DMS 273 treated with DMSO at 0.1 percent for 48 hours (cell line): ENCODE results near the gene OR4N2.
A peak's percentile ranks its signal among the peaks of the same experiment; 100 is the strongest.
"Not testable (repeated sequence)": the region's sequence is repeated elsewhere in the genome, so short reads cannot be mapped to it uniquely, and the experiment has no call there.

ENCODE experiments used
- DNase-seq: peaks from one replicate; lab custom pipeline; 2025; lab: John Stamatoyannopoulos, UW

OR4N2 gene, protein sequence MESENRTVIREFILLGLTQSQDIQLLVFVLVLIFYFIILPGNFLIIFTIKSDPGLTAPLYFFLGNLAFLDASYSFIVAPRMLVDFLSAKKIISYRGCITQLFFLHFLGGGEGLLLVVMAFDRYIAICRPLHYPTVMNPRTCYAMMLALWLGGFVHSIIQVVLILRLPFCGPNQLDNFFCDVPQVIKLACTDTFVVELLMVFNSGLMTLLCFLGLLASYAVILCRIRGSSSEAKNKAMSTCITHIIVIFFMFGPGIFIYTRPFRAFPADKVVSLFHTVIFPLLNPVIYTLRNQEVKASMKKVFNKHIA

DNA sequence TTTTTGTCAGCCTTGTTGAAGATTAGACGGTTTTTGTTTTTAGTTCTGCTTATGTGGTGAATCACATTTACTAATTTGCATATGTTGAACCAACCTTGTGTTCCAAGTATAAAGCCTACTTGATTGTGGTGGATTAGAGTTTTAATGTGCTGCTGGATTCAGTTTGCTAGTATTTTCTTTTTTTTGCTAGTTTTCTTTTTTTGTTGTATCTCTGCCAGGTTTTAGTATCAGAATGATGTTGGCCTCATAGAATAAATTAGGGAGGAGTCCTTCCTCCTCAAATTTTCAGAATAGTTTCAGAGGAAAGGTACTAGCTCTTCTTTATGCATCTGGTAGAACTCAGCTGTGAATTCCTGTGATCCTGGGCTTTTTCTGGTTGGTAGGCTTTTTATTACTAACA is at the start of gene OR4N2:
Gene OR4N2 (plus strand): TSS at position 301 of the 400 bp plus-strand sequence. CDS start 23,679 bp downstream, outside the sequence.
- DNase-seq, result not testable (repeated sequence)

DNA sequence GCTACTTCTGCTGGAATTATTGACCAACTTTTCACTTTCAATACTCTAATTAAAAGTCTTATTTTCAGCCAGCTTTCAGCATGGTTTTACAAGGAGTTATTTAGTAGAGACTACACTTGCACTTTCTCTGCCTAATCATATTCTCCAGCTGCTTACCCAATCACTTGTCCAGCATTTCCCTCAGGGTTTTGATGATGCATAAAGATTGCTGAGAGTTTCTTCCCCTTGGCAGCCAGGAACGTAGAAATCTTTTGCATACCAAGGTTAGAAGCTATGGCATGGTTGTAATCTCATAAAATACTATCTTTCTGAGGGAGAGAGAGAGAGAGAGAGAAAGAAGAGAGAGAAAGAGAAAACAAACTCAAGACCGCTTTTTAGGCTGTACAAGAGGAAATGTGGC is 49.4 kb upstream of the OR4N2 start:
- DNase-seq, result no peak

DNA sequence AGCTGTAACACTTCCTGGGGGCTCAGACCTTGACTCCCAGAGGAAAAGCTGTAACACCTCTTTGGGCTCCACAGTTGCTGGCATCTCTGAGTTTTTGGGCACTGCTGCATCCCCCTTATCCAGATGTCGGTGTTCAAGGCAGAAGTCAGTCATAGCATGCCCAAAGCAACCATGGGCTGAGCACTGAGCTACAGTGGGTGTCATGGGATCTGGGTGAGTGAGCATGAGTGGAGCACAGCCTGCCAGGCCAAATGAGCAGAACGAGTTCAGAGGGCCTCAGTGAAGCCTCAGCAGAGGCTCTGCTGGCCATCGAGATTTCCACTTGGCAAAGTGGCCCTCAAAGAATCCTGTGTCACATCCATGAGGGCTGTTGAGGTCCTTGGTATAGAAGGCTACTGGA is 32.1 kb upstream of the OR4N2 start:
- not testable (repeated sequence) for DNase-seq

DNA sequence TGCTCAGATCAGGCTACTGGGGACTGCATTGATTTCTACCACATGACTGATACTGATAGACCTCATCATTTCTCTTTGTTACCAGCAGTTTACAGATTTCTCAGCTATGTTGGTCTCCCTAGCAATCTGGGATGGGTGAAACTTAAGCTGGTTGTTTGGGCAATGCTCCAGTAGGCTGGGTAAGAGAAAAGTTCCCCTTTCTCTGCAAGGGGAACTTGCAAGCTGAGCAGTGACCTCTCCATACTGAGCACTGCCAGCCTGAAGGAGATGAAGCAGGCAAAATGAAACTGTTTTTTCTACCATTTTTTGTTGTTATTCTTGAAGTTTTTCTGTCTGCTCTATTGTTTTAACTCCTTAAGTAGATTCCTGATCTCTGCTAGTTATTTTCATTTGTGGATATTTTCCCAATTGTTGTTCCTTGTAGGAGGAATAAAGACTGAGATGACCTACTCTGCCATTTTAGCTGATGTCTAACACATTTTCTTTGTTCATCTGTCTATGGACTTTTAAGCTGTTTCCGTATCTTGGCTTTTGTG is 31.6 kb upstream of the OR4N2 start:
- no peak for DNase-seq

DNA sequence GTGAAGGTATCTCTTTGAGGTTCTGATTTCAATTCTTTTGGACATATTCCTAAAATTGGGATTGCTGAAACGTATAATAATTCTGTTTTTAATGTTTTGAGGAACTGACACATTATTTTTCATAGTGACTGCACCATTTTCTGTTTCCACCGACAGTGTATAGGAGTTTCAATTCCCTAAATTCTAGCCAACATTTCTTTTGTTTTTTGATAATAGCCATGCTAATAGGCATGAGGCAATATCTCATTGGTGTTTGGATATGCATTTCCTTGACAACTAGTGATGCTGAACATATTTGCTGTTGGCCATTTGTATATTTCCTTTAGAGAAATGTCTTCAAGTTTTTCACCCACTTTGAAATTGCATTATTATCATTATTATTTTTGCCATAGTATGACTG is 31.1 kb upstream of the OR4N2 start:
- not testable (repeated sequence) for DNase-seq

DNA sequence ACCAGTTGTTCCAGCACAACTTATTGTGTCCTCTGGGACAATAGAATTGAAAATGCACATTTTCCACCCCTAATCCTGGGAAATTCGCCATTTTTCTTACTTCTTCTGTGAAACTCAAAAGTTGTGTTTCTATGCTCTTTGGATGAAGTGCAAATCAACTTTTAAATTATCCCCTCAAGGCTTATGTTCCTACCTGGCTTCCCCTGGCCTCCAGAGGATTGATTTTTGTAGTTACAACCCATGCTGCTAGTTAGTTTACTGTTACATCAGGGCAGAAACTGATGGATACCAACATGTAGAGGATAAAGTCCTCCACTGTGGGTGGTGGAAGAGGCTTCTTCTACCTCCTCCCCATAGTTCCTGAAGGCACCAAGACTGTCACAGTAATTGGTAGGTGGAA is 30.4 kb upstream of the OR4N2 start, which contains the start of gene OR4M1:
Gene OR4M1 (plus strand): TSS at position 301 of the 400 bp plus-strand sequence. CDS start 6,819 bp downstream, outside the sequence.
- DNase-seq, result not testable (repeated sequence)

DNA sequence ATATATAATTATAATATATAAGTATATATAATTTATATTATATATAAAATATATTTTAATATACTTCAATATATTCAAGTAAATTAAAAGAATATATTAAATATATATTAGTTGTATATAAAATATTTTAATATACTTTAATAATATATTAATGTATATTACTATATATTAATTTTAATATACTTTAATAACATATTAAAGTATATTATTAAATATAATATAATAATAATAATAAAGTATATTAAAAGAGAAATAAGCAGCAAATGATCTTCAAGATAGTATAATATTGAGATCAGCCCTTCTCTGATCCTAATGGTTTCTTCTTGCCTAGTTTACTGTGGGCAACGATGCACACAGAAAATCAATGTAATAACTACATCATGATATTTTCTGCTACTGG is 28.0 kb upstream of the OR4N2 start:
- no peak for DNase-seq

DNA sequence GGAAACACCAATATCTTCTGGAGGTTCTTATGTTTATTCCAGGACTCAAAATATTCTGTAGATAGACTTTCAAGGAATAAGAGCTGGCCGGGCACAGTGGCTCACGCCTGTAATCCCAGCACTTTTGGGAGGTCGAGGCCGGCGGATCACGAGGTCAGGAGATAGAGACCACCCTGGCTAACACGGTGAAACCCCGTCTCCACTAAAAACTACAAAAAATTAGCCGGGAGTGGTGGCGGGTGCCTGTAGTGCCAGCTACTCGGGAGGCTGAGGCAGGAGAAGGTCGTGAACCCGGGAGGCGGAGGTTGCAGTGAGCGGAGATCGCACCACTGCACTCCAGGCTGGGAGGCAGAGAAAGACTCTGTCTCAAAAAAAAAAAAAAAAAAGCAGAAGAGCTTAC is 17.7 kb upstream of the OR4N2 start:
- DNase-seq, result not testable (repeated sequence)

DNA sequence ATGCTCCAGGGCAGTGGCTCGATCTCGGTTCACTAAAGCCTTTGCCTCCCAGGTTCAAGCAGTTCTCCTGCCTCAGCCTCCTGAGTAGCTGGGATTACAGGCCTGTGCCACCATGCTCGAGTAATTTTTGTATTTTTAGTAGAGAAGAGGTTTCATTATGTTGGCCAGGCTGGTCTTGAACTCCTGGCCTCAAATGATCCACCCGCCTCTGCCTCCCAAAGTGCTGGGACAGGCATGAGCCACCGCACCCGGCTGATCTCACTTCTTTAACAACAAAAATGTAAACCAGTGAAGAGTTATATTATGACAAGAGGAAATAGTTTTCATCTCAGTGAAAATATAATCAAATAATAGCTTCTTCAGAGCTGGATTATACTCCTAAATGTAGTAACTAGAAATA is 16.3 kb upstream of the OR4N2 start:
- DNase-seq, result not testable (repeated sequence)

DNA sequence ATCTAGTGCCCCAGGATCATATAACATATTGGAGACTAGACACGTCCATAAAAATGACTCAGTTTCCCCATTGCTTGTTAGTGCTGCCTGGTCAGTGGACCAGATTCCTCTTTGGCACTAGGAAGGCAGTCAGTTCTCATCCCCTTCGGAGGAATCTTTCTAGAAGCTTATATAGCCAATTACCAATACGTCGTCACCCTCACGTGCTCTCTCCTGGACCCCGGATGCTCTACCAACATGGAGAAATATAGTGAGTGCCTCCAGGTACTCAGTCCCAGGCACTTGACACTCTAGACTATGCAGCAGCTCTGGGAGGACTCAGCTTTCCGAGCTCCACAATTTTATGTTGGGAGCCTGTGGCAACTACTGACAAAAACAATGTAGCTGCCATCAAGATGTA is 15.4 kb upstream of the OR4N2 start:
- not testable (repeated sequence) for DNase-seq

DNA sequence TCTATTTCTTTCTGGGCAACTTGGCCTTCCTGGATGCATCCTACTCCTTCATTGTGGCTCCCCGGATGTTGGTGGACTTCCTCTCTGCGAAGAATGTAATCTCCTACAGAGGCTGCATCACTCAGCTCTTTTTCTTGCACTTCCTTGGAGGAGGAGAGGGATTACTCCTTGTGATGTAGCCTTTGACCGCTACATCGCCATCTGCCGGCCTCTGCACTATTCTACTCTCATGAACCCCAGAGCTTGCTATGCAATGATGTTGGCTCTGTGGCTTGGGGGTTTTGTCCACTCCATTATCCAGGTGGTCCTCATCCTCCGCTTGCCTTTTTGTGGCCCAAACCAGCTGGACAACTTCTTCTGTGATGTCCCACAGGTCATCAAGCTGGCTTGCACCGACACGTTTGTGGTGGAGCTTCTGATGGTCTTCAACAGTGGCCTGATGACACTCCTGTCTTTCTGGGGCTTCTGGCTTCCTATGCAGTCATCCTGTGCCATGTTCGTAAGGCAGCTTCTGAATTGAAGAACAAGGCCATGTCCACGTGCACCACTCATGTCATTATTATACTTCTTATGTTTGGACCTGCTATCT is 7.0 kb upstream of the OR4N2 start:
- DNase-seq, result not testable (repeated sequence)

DNA sequence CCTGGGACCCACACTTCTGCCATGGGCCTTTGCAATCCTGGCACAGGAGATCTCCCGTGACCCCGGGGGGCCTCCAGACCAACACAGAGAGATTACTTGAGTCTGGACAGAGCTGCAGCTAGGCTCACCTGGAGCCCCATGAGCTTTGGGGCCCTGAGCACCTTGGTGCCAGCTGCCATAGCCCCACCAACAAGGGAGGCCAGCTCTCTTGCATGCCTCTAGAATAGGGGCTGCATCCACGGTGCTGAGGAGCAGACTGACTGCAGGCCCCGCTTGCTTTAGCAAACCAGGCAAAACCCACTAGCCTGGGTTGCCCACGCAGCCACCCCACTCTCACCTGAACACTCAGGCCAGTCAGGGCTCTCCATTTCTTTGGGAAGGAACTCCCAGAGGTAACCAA is 3.7 kb upstream of the OR4N2 start:
- DNase-seq, result no peak

DNA sequence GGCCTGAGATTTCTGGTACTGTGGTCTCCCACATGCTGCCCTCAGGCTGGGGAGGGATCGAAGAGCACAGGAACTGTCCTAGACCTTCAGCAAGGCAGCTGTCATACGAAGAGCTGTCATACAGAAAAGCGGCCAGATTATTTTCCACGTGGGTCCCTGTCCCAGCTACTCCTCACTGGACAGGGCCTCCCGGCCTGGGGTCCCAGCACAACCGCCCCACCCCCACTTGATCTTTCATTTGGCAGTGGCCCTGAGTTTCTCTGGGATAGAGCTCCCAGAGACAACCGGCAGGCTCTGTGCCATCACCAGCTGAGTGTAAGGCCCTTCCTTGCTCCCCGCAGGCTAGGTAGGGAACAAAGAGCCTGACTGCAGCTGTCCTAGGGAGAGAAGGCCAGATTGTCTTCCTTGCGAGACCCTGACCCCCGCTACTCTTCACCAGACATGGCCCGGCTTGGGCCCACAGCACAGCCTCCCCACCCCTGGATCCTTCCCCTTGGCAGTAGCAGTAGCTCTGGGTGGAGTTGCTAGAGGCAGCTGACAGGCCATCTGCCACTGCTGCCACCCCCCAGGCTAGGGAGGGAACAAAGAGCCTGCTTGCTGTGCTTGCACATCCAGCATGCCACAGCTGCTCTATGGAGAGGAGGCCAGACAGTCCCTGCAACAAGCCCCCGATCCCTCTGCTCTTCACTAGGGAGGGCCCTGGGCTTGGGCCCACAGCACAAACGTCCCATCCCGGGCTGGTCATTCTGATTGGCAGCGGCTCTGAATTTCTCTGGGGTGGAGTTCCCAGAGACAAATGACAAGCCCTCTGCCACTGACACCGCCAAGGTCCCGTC is 3.1 kb upstream of the OR4N2 start:
- DNase-seq, result peak; percentile 70

DNA sequence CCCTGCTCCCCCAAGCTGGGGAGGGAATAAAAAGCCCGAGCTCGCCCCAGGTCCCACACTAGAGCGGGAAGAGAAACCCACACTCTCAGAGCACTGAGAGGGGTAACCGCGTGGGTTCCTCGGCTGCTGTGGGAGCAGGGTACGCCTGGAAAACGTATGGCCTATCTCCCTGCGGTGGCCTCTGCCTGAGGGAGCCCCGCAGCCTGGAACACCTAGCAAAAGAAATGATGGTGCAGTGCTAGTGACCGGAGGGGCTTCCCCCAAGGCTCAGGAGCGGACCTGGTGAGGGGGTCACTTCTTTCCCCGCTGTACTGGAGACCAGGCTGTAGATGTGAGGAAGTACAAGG is 2.5 kb upstream of the OR4N2 start:
- no peak for DNase-seq

DNA sequence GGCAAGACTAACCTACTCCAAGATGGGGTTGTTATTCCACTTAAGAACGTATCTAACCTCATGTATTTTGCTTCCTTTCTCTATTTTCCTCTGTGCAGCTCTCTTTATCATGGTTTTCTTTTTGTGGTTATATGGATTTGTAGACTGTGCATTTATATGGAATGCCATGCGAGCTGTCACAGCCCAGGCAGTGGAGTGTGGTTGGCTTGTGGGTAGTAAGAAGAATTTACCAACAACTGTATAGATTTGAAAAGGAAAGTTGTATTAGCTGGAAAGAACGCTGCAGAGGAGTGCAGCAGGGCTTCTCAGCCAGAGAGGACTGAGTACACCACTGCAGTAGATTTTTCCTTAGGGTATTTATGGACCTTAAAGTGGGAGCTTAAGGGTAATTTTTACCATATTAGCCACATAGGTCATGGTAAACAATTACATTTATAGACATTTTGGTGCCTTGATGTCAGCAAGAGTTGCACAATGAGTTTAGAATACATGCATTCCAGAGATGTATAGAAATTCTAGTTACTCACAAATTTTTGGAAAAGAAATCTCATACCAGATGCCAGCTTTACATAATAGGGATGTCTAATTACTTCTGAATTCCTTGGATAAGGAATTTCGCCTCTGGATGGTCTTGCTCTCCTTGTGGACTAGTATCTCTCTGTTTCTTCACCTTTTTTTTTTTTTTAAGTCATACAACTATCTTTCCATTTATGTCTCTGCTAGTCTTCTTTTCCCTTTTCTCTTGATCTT is 9.8 kb downstream of the OR4N2 start:
- DNase-seq, result not testable (repeated sequence)

DNA sequence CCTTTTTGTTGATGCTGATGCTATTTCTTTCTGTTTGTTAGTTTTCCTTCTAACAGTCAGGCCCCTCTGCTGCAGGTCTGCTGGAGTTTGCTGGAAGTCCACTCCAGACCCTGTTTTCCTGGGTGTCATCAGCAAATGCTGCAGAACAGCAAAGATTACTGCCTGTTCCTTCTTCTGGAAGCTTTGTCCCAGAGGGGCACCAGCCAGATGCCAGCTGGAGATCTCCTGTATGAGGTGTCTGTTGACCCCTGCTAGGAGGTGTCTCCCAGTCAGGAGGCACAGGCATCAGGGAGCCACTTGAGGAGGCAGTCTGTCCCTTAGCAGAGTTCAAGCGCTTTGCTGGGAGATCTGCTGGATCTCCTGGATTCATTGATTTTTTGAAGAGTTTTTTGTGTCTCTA is 16.3 kb downstream of the OR4N2 start:
- DNase-seq, result not testable (repeated sequence)

DNA sequence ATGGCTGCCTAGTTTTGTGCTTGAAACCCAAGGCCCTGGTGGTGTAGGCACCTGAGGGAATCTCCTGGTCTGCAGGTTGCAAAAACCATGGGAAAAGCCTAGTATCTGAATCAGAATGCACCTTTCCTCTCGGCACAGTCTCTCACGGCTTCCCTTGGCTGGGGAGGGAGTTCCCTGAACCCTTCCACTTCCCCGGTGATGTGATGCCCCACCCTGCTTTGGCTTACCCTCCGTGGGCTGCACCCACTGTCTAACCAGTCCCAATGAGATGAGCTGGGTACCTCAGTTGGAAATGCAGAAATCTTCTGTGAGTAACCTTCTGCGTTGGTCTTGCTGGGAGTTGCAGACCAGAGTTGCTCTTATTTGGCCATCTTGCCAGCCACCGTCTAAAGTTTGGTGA is 17.4 kb downstream of the OR4N2 start:
- DNase-seq, result not testable (repeated sequence)

DNA sequence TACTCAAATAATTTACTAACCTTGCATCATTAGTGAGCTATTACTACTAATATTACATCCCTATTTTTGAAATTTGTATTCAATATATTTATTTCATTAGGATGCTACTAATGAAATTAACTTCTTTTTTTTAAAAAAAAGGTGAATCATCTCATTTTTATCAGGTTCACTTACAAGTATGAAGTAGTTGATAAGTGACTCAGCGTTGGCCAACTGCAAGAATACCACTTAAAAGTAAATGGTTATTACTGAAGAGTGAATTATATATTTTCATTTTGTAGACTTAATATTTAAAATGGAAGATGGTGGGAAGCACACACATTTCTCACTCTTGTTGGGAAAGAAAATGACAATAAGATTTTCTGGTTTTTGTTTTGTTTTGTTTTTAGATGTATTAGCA is 19.6 kb downstream of the OR4N2 start:
- DNase-seq, result no peak

DNA sequence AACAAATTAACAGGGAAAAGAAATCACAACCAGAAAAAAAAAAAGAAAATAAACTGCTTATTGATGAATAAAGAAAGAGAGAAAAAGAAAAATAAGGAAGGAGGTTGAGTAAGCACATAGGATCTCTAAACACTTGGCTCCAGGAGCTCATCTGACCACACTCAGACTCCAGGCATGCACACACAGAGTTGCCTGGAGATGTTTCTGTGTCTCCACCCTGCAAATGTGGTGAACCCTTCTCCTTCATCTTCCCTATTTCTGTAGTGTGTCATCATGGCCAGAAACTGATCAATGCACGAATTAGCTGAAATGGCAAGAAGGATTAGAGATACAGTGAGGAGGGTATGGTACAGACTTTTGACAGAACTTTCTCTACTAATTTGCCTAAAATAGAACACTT is 20.2 kb downstream of the OR4N2 start:
- DNase-seq, result no peak

DNA sequence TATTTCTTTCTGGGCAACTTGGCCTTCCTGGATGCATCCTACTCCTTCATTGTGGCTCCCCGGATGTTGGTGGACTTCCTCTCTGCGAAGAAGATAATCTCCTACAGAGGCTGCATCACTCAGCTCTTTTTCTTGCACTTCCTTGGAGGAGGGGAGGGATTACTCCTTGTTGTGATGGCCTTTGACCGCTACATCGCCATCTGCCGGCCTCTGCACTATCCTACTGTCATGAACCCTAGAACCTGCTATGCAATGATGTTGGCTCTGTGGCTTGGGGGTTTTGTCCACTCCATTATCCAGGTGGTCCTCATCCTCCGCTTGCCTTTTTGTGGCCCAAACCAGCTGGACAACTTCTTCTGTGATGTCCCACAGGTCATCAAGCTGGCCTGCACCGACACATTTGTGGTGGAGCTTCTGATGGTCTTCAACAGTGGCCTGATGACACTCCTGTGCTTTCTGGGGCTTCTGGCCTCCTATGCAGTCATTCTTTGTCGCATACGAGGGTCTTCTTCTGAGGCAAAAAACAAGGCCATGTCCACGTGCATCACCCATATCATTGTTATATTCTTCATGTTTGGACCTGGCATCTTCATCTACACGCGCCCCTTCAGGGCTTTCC is 24.2 kb downstream of the OR4N2 start:
- DNase-seq, result not testable (repeated sequence)

DNA sequence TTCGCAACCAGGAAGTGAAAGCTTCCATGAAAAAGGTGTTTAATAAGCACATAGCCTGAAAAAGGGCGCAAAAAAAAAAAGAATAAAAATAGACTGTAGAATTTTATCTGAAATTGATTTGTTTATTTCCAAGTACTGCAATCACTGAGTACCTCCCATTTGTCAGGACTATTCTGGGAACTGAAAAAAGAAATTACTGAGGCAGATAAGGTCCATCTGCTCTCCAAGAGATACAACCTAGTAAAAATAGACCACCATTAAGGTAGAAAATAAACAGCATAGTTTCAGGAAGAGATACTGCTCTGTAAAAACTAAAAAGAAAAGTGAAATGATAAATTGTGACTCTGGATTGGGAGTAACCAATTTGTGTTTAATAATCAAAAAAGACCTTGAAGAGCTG is 24.7 kb downstream of the OR4N2 start:
- no peak for DNase-seq
